Stimulated activated CD4-positive, alpha-beta T cell treated with anti-CD3 and anti-CD28 coated beads, Interleukin-1b, Interleukin-23, amount 100 ng/mL, for 24 hours (primary cell): ENCODE measurements around the gene ALK.

ENCODE experiments used
- DNase-seq, 4 experiments: peaks; one replicate each; pipeline ENCODE4 v3.0.0-alpha.2; 2020; ENCODE audit warnings: low read depth in 4 of 4, low spot score in 1 of 4

ALK gene

GRCh38 chr2:29910465-29910864 is 10.9 kb downstream of the ALK start:
- DNase-seq = no peak

- DNase-seq = no peak
Measured at GRCh38 chr2:29902356-29902755, 19.0 kb downstream of the ALK start.

GRCh38 chr2:29900971-29901633 is 20.3 kb downstream of the ALK start:
- DNase-seq = no peak

- DNase-seq = no peak
Measured at GRCh38 chr2:29898999-29899398, 22.4 kb downstream of the ALK start.

GRCh38 chr2:29894822-29895614 is 26.4 kb downstream of the ALK start:
- no peak for DNase-seq

GRCh38 chr2:29892585-29893259 is 28.7 kb downstream of the ALK start:
- DNase-seq = no peak

- no peak for DNase-seq
Measured at GRCh38 chr2:29881089-29881730, 40.2 kb downstream of the ALK start.

GRCh38 chr2:29880084-29880483 is 41.3 kb downstream of the ALK start:
- no peak for DNase-seq

GRCh38 chr2:29879456-29879855 is 41.9 kb downstream of the ALK start:
- DNase-seq = no peak

GRCh38 chr2:29878898-29879297 is 42.5 kb downstream of the ALK start:
- no peak for DNase-seq

GRCh38 chr2:29876374-29876773 is 45.0 kb downstream of the ALK start:
- no peak for DNase-seq

- no peak for DNase-seq
Measured at GRCh38 chr2:29874745-29875144, 46.6 kb downstream of the ALK start.

GRCh38 chr2:29872870-29873269 is 48.5 kb downstream of the ALK start:
- DNase-seq = no peak

- no peak for DNase-seq
Measured at GRCh38 chr2:29871541-29871940, 49.8 kb downstream of the ALK start.

- DNase-seq = no peak
Measured at GRCh38 chr2:29865512-29865911, 55.9 kb downstream of the ALK start.

- DNase-seq = no peak
Measured at GRCh38 chr2:29864988-29865387, 56.4 kb downstream of the ALK start.

- DNase-seq = no peak
Measured at GRCh38 chr2:29855924-29856639, 65.3 kb downstream of the ALK start.

- no peak for DNase-seq
Measured at GRCh38 chr2:29850794-29851193, 70.6 kb downstream of the ALK start.

GRCh38 chr2:29848566-29849310 is 72.6 kb downstream of the ALK start:
- DNase-seq = no peak

- no peak for DNase-seq
Measured at GRCh38 chr2:29847886-29848285, 73.5 kb downstream of the ALK start.
